Measurements from ENCODE around the gene FUT7.
A peak's percentile ranks its signal among the peaks of the same experiment; 100 is the strongest.

Gene FUT7

GRCh38 chr9:137029058-137029936 lies 2.6 kb downstream of the FUT7 start:
- H3K4me3 ChIP-seq (ENCODE audit: low read depth, low read length) = no peak overlapping the region
- DNase-seq (ENCODE audit: low read depth) = no peak
- TF ChIP-seq, protein P1, sequence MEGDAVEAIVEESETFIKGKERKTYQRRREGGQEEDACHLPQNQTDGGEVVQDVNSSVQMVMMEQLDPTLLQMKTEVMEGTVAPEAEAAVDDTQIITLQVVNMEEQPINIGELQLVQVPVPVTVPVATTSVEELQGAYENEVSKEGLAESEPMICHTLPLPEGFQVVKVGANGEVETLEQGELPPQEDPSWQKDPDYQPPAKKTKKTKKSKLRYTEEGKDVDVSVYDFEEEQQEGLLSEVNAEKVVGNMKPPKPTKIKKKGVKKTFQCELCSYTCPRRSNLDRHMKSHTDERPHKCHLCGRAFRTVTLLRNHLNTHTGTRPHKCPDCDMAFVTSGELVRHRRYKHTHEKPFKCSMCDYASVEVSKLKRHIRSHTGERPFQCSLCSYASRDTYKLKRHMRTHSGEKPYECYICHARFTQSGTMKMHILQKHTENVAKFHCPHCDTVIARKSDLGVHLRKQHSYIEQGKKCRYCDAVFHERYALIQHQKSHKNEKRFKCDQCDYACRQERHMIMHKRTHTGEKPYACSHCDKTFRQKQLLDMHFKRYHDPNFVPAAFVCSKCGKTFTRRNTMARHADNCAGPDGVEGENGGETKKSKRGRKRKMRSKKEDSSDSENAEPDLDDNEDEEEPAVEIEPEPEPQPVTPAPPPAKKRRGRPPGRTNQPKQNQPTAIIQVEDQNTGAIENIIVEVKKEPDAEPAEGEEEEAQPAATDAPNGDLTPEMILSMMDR (IDR thresholded peaks at IDR 0.05; ENCODE audit: low read depth, low read length, missing control alignments) = peak; percentile 95

DNA sequence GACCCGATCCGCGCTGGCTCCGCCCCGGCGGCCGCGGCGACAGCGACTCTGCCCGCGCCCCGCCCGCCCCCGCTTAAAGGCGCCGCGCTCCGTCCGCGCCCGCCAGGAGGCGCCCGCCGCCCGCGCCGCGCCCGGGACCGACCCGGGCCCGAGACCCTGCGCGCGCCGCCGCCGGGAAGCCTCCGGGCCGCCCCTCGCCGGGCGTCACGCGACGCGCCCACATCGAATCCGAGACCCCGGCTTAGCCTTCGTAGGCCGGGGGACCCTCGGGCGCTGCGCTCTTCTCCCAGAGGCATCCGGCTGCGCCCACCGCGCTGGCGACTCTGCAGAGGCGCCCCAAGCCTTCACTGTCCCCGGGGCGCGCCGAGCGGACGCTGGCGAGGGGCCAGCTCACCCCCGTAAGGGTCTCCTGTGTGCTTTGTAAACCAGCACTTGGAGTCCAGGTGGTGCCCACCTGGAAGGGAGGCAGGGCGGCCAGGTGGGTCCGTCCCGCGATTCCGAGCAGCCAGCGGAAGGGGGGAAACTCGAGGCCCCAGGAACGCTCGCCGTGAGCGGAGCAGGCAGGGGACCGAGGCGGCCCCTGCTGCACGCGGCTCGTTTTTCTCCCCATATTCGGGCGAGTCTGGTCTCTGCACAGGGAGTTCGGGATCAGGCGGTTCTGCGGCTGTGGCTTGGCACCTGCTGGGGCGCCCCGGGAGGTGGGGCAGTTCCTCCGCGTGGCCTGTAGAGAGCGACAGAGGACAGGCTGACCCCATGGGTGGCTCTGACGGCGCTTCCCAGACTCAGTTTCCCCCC lies 3.4 kb downstream of the FUT7 start:
- TF ChIP-seq, protein P1 (IDR thresholded peaks at IDR 0.05; ENCODE audit: low read depth, low read length, missing control alignments) = peak; percentile 70
- H3K4me3 ChIP-seq (ENCODE audit: low read depth, low read length) = peak overlapping the region; percentile 46
- no peak for DNase-seq (ENCODE audit: low read depth)

- DNase-seq (ENCODE audit: low read depth) = no peak
- peak within 1 kb of the TSS; percentile 46 for H3K4me3 ChIP-seq (ENCODE audit: low read depth, low read length)
- TF ChIP-seq, protein P1 (IDR thresholded peaks at IDR 0.05; ENCODE audit: low read depth, low read length, missing control alignments) = no peak
Observed at GRCh38 chr9:137027369-137028262, 4.3 kb downstream of the FUT7 start, which contains the start of gene ABCA2. TSS of gene ABCA2 (minus strand) at chr9:137028237. CDS start at chr9:137028140, 97 bp downstream.

DNA sequence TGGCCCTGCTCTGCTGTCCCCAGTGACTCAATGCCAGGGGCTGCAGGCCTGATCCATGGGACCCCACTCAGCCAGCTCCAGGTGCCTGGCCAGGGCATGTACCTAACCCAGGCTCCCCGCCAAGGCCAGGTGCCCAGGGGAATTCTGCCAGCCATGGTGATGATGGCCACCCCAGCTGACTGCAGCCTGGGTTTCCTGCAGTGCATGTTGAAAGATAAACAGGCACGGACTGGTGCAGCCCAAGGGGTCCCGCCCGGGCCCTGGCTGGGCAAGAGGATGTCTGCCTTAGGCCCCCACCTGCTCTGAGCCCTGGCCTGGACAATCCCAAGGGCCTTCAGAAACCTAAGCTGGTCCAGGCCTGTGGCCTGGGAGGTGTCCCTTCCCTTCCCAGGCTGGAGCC lies 5.1 kb downstream of the FUT7 start:
- no peak for DNase-seq (ENCODE audit: low read depth)
- no peak overlapping the region for H3K4me3 ChIP-seq (ENCODE audit: low read depth, low read length)
- TF ChIP-seq, protein P1 (IDR thresholded peaks at IDR 0.05; ENCODE audit: low read depth, low read length, missing control alignments) = no peak

DNA sequence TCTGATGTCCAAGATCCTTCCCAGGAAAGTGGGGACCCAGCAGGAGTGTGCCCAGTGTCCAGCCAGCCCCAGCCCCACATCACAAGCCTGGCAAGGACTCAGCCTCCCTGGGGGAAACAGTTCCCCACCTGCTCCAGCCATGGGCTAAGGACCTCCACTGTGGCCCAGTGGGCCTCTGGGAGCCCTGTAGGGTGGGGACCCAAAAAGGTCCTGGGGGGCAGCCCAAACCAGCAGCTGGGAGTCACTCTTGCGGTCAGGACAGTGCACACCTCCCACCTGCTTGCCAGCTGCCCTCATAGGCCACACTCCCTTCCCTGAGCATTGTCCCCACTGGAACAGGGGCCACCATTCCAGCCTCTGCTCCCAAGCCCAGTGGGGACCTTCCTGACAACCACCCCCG lies 5.5 kb downstream of the FUT7 start:
- TF ChIP-seq, protein P1 (IDR thresholded peaks at IDR 0.05; ENCODE audit: low read depth, low read length, missing control alignments) = no peak
- no peak overlapping the region for H3K4me3 ChIP-seq (ENCODE audit: low read depth, low read length)
- DNase-seq (ENCODE audit: low read depth) = no peak

DNA sequence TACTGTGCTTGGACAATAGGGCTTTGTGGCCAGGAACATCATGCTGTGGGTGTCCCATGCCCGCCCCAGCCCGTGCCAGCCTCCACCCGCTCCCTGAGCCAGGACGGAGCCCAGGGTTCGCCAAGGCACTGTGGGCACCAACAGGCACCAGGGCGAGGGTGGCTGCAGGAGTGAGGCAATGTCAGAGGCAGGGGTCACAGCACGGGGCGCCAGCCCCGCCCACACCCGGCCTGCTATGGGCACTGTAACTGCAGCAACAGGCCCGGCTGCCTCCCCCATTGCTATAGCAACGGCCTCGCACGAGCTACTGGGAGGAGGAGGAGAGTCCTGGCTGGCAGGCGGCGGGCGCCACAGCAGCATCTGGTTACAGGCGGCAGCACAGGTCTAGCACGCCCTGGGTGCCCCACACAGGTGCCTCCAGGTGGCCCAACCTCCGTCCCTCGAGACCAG lies 6.3 kb downstream of the FUT7 start:
- TF ChIP-seq, protein P1 (IDR thresholded peaks at IDR 0.05; ENCODE audit: low read depth, low read length, missing control alignments) = no peak
- DNase-seq (ENCODE audit: low read depth) = no peak
- H3K4me3 ChIP-seq (ENCODE audit: low read depth, low read length) = no peak overlapping the region
